Measurements from ENCODE around the gene TTBK2.

TTBK2 gene

GRCh38 chr15:42724276-42724675 is 196.3 kb downstream of the TTBK2 start:
- DNase-seq = no peak

GRCh38 chr15:42723068-42723467 is 197.5 kb downstream of the TTBK2 start:
- no peak for DNase-seq

GRCh38 chr15:42721916-42722315 is 198.7 kb downstream of the TTBK2 start:
- DNase-seq = no peak

- no peak for DNase-seq
Observed at GRCh38 chr15:42721016-42721415, 199.6 kb downstream of the TTBK2 start.

- no peak for DNase-seq
Observed at GRCh38 chr15:42720071-42720470, 200.5 kb downstream of the TTBK2 start.

GRCh38 chr15:42719043-42719442 is 201.5 kb downstream of the TTBK2 start:
- DNase-seq = no peak

GRCh38 chr15:42716626-42717025 is 204.0 kb downstream of the TTBK2 start:
- DNase-seq = peak; percentile 16

GRCh38 chr15:42716125-42716524 is 204.5 kb downstream of the TTBK2 start:
- no peak for DNase-seq

- no peak for DNase-seq
Observed at GRCh38 chr15:42712584-42712983, 208.0 kb downstream of the TTBK2 start.

GRCh38 chr15:42711746-42712145 is 208.8 kb downstream of the TTBK2 start:
- DNase-seq = no peak

- no peak for DNase-seq
Observed at GRCh38 chr15:42710662-42711061, 209.9 kb downstream of the TTBK2 start.

- DNase-seq = no peak
Observed at GRCh38 chr15:42707873-42708544, 212.6 kb downstream of the TTBK2 start.

GRCh38 chr15:42707068-42707467 is 213.5 kb downstream of the TTBK2 start:
- DNase-seq = peak; percentile 17

GRCh38 chr15:42705336-42705735 is 215.2 kb downstream of the TTBK2 start:
- no peak for DNase-seq

GRCh38 chr15:42704492-42704926 is 216.1 kb downstream of the TTBK2 start:
- peak; percentile 58 for DNase-seq

- DNase-seq = no peak
Observed at GRCh38 chr15:42696626-42697025, 224.0 kb downstream of the TTBK2 start.

GRCh38 chr15:42695527-42696071 is 225.0 kb downstream of the TTBK2 start:
- no peak for DNase-seq

- no peak for DNase-seq
Observed at GRCh38 chr15:42694398-42694797, 226.2 kb downstream of the TTBK2 start.

- no peak for DNase-seq
Observed at GRCh38 chr15:42693942-42694341, 226.6 kb downstream of the TTBK2 start.

- no peak for DNase-seq
Observed at GRCh38 chr15:42693496-42693895, 227.1 kb downstream of the TTBK2 start.

GRCh38 chr15:42692997-42693396 is 227.6 kb downstream of the TTBK2 start:
- DNase-seq = no peak

GRCh38 chr15:42692536-42692935 is 228.0 kb downstream of the TTBK2 start:
- no peak for DNase-seq

- no peak for DNase-seq
Observed at GRCh38 chr15:42691770-42692169, 228.8 kb downstream of the TTBK2 start.

- DNase-seq = no peak
Observed at GRCh38 chr15:42691308-42691707, 229.3 kb downstream of the TTBK2 start.
